Measurements from ENCODE around the gene ZBTB37. TPM values are rescaled to one million over a fixed set of nuclear protein-coding genes. Genes with fewer than 3 reads are reported as not detected.

ZBTB37 gene
- total and polyA plus RNA-seq, 9 donors: 2.3 to 20.0 (median 14.7) TPM

- Histone ChIP-seq H3K4me1 (ENCODE audit: insufficient read depth) (no peaks in the 10 kb centered on the region), H3K9me3 (no peaks in the 10 kb centered on the region), H3K4me3 (no peak overlapping the region), H3K27ac (no peak overlapping the region), H3K36me3 (no peaks in the 10 kb centered on the region), H3K27me3 (no peaks in the 10 kb centered on the region)
- TF ChIP-seq CTCF (IDR thresholded peaks at IDR 0.05) (no peak), EP300 (IDR thresholded peaks at IDR 0.05) (no peak), POLR2A (IDR thresholded peaks at IDR 0.05) (no peak)
- intact Hi-C loops (cut with DNase I): no loop called here
- no peak for DNase-seq
- 80 to 90% (median 85%) methylated on average over 4 of the region's 4 CpGs for WGBS, 3 donors
Measured at GRCh38 chr1:173886746-173887611, 18.8 kb downstream of the ZBTB37 start.

DNA sequence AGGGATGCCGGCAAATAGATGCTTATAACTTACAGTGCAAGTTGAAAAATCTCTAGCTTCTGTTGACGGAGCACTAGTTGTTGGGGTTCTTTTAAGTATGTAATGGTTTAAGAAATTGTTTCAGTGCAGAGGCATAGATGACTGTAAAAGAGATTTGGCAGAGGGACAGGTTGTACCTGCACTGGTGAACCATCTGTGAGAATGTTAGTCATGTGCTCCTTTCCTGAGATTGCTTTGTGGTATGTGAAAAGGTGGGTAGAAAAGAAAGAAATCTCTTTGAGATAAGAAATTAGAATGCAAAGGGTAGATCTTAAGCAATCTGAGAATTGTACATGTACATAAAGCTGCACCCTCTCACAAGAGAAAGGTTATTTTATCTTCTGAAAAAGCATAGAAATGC lies 19.4 kb downstream of the ZBTB37 start:
- WGBS, 3 donors: 97 to 99% (median 98%) methylated on average over 2 of the region's 2 CpGs
- H3K9me3 ChIP-seq: no peaks in the 10 kb centered on the region
- DNase-seq: no peak
- no peaks in the 10 kb centered on the region for H3K4me1 ChIP-seq (ENCODE audit: insufficient read depth)
- intact Hi-C loops (cut with DNase I): no loop called here
- no peaks in the 10 kb centered on the region for H3K27me3 ChIP-seq
- H3K27ac ChIP-seq: no peak overlapping the region
- no peak overlapping the region for H3K4me3 ChIP-seq
- TF ChIP-seq CTCF (IDR thresholded peaks at IDR 0.05): no peak
- TF ChIP-seq POLR2A (IDR thresholded peaks at IDR 0.05): no peak
- no peak for TF ChIP-seq EP300 (IDR thresholded peaks at IDR 0.05)
- H3K36me3 ChIP-seq: no peaks in the 10 kb centered on the region

DNA sequence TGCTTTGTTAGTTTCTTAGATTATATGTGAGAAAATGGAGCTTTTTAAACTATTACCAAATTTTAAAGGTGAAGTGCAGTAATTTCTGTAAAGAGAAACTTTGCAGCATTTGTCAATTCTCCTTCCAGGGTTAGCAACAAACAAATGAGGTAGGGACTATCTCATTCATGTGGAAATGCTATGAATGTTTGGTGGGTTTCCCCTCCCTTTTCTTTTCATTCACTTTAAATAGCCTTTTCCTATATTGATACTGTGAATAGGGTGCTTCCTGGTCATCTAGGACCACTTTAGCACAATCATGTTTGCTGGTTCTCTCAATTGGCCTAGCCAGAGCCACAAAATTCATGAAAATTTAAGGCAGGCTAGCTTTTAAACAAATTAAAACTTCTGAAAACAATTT lies 20.6 kb downstream of the ZBTB37 start:
- H3K9me3 ChIP-seq: no peaks in the 10 kb centered on the region
- DNase-seq: no peak
- no peaks in the 10 kb centered on the region for H3K36me3 ChIP-seq
- intact Hi-C loops (cut with DNase I): no loop called here
- no peak for TF ChIP-seq EP300 (IDR thresholded peaks at IDR 0.05)
- no peak for TF ChIP-seq CTCF (IDR thresholded peaks at IDR 0.05)
- no peak for TF ChIP-seq POLR2A (IDR thresholded peaks at IDR 0.05)
- no peak overlapping the region for H3K4me3 ChIP-seq
- no peaks in the 10 kb centered on the region for H3K4me1 ChIP-seq (ENCODE audit: insufficient read depth)
- no peaks in the 10 kb centered on the region for H3K27me3 ChIP-seq
- H3K27ac ChIP-seq: no peak overlapping the region

- WGBS, 3 donors: 98% methylated on average over 2 of the region's 2 CpGs
- no peaks in the 10 kb centered on the region for H3K36me3 ChIP-seq
- intact Hi-C loops (cut with DNase I): no loop called here
- TF ChIP-seq EP300 (IDR thresholded peaks at IDR 0.05) (no peak), CTCF (IDR thresholded peaks at IDR 0.05) (no peak), POLR2A (IDR thresholded peaks at IDR 0.05) (no peak)
- DNase-seq: no peak
- no peaks in the 10 kb centered on the region for H3K9me3 ChIP-seq
- H3K27ac ChIP-seq: no peak overlapping the region
- H3K4me1 ChIP-seq (ENCODE audit: insufficient read depth): no peaks in the 10 kb centered on the region
- no peaks in the 10 kb centered on the region for H3K27me3 ChIP-seq
- no peak overlapping the region for H3K4me3 ChIP-seq
Measured at GRCh38 chr1:173889885-173890284, 21.7 kb downstream of the ZBTB37 start.
